Glutamatergic neuron (in vitro differentiated cells): ENCODE data around the gene BHLHE40. TPM values are rescaled to one million over a fixed set of nuclear protein-coding genes. Genes with fewer than 3 reads are reported as not detected.

ENCODE experiments used
- DNase-seq: peaks from one replicate; pipeline ENCODE4 v3.0.0; 2022
- H3K27ac Mint-ChIP-seq: one replicate; pipeline ENCODE4 v1.8.0; 2020; ENCODE audit warnings: mild to moderate bottlenecking, mixed read lengths, inconsistent platforms; ENCODE audit not compliant: unreplicated experiment
- H3K27me3 Mint-ChIP-seq: one replicate; pipeline ENCODE4 v1.8.0; 2020; ENCODE audit warnings: mild to moderate bottlenecking, moderate library complexity, mixed read lengths, inconsistent platforms; ENCODE audit not compliant: unreplicated experiment
- H3K36me3 Mint-ChIP-seq: one replicate; pipeline ENCODE4 v1.8.0; 2020; ENCODE audit warnings: mild to moderate bottlenecking, mixed read lengths, inconsistent platforms; ENCODE audit not compliant: unreplicated experiment
- H3K4me1 Mint-ChIP-seq: one replicate; pipeline ENCODE4 v1.8.0; 2020; ENCODE audit warnings: mild to moderate bottlenecking, low read depth, mixed read lengths, inconsistent platforms; ENCODE audit not compliant: unreplicated experiment
- H3K4me3 Mint-ChIP-seq: one replicate; pipeline ENCODE4 v1.8.0; 2020; ENCODE audit warnings: mild to moderate bottlenecking, mixed read lengths, inconsistent platforms; ENCODE audit not compliant: unreplicated experiment
- H3K9me3 Mint-ChIP-seq: one replicate; pipeline ENCODE4 v1.8.0; 2020; ENCODE audit warnings: mild to moderate bottlenecking, moderate library complexity, mixed read lengths, inconsistent platforms; ENCODE audit not compliant: unreplicated experiment
- CTCF ChIP-seq: fragments of 200-600 bp; sonication (generic); IDR thresholded peaks from one replicate; pipeline ENCODE4 v1.5.0; 2021; ENCODE audit not compliant: partially characterized antibody, unreplicated experiment
- total RNA-seq: library from RNA; stranded (reverse); fragmentation: NEBNext Ultra II Directional; extraction: Animal tissue kit (Norgen Biotek cat#: 25700); gene quantifications from one replicate; pipeline ENCODE4 v1.2.1, GENCODE V29; 2021; ENCODE audit not compliant: unreplicated experiment

Gene BHLHE40
- total RNA-seq, 1 donor from 2014 or later, result 0.22 TPM

DNA sequence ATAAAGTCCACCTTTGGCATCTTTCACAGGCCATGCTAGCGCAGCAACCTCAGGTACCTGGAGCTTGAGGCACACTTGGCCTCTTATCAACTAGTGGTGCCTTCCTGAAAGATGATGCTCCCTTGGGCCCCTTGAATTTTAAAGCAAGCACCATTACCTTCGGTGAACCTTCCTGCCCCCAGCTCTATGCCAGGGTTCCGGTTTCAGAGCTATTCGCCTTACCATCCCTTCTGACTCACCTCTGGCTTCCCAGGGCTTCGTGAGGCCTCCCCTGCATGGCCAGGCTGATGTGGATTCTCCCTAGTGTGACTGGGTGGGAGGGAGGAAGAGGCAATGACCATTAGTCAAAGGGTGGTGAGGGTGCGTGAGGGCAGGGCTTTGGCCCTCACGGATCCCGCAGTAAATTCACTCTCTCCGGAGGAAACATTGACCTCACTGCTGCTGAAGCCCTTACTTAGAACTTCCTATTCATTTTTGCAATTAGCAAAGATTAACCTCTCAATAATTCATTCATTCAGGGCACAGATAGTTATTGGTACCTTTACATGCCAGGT is 16.3 kb downstream of the BHLHE40 start:
- no peak overlapping the region for H3K4me3 Mint-ChIP-seq
- H3K36me3 Mint-ChIP-seq, result no peaks in the 10 kb centered on the region
- no peak overlapping the region for H3K27ac Mint-ChIP-seq
- H3K27me3 Mint-ChIP-seq, result peaks cover 4% of the 10 kb centered on the region
- TF ChIP-seq CTCF, result no peak
- no peaks in the 10 kb centered on the region for H3K4me1 Mint-ChIP-seq
- no peaks in the 10 kb centered on the region for H3K9me3 Mint-ChIP-seq
- DNase-seq, result no peak

GRCh38 chr3:4996223-4996765 is 17.1 kb downstream of the BHLHE40 start:
- Mint-ChIP-seq H3K4me1 (no peaks in the 10 kb centered on the region), H3K36me3 (no peaks in the 10 kb centered on the region), H3K27me3 (peaks cover 4% of the 10 kb centered on the region), H3K4me3 (no peak overlapping the region), H3K27ac (no peak overlapping the region), H3K9me3 (no peaks in the 10 kb centered on the region)
- no peak for DNase-seq
- no peak for TF ChIP-seq CTCF

DNA sequence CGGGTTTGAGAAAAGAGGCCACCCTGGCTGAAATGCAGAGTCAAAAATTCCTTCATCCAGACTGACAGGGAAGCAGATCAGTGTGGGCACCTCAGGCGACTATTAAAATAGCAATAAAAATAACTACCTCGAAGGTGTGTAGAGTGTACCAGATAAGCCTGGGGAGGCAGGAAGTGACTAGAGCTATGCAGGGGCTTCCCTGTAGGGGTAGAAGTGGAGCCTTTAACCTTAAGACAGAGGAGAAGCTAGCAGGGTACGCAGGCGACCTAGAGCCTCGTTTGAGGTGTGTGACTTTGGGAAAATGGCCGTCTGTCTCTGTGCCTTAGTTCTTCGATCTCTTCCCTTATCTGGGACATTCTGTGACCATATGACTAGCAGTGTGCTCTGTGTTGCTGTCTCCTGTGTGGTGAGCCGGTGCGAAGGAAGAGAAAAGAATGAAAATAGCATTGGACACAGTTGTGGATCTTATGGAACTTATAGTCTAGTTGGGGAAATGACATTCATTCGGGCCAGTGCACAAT is 17.6 kb downstream of the BHLHE40 start:
- no peaks in the 10 kb centered on the region for H3K4me1 Mint-ChIP-seq
- H3K27ac Mint-ChIP-seq, result no peak overlapping the region
- DNase-seq, result no peak

GRCh38 chr3:4997946-4998345 is 18.7 kb downstream of the BHLHE40 start:
- no peak overlapping the region for H3K4me3 Mint-ChIP-seq

More for the DNA sequence above, 17.6 kb downstream of the BHLHE40 start:
- no peak overlapping the region for H3K4me3 Mint-ChIP-seq
- no peak for TF ChIP-seq CTCF
- H3K27me3 Mint-ChIP-seq, result peaks cover 4% of the 10 kb centered on the region
- H3K9me3 Mint-ChIP-seq, result no peaks in the 10 kb centered on the region
- H3K36me3 Mint-ChIP-seq, result no peaks in the 10 kb centered on the region

More at GRCh38 chr3:4997946-4998345, 18.7 kb downstream of the BHLHE40 start:
- TF ChIP-seq CTCF, result no peak
- no peaks in the 10 kb centered on the region for H3K9me3 Mint-ChIP-seq
- peaks cover 4% of the 10 kb centered on the region for H3K27me3 Mint-ChIP-seq
- no peaks in the 10 kb centered on the region for H3K36me3 Mint-ChIP-seq
- H3K4me1 Mint-ChIP-seq, result no peaks in the 10 kb centered on the region
- DNase-seq, result no peak
- H3K27ac Mint-ChIP-seq, result no peak overlapping the region
